ENCODE data around the gene HMHB1.
"Not testable (repeated sequence)": the region's sequence is repeated elsewhere in the genome, so short reads cannot be mapped to it uniquely, and the experiment has no call there.

The HMHB1 gene

GRCh38 chr5:143805861-143806260, 6.1 kb upstream of the HMHB1 start:
- DNase-seq = no peak

- DNase-seq = no peak
These were observed 5.4 kb upstream of the HMHB1 start for GRCh38 chr5:143806579-143806978.

GRCh38 chr5:143807401-143807800, 4.6 kb upstream of the HMHB1 start:
- DNase-seq = no peak

GRCh38 chr5:143816370-143816769, 4.4 kb downstream of the HMHB1 start:
- not testable (repeated sequence) for DNase-seq

- no peak for DNase-seq
These were observed 7.8 kb downstream of the HMHB1 start for GRCh38 chr5:143819716-143820115.

GRCh38 chr5:143820451-143820850, 8.5 kb downstream of the HMHB1 start:
- no peak for DNase-seq

- DNase-seq = peak; percentile 84
These were observed 13.1 kb downstream of the HMHB1 start for GRCh38 chr5:143824851-143825720.

GRCh38 chr5:143826951-143827444, 15.0 kb downstream of the HMHB1 start:
- no peak for DNase-seq

- DNase-seq = no peak
These were observed 16.7 kb downstream of the HMHB1 start for GRCh38 chr5:143828710-143829109.

- DNase-seq = no peak
These were observed 21.2 kb downstream of the HMHB1 start for GRCh38 chr5:143833177-143833576.

- no peak for DNase-seq
These were observed 23.3 kb downstream of the HMHB1 start for GRCh38 chr5:143835251-143835650.

GRCh38 chr5:143836161-143836725, 24.3 kb downstream of the HMHB1 start:
- DNase-seq = no peak

GRCh38 chr5:143837306-143837848, 25.4 kb downstream of the HMHB1 start:
- no peak for DNase-seq

- DNase-seq = no peak
These were observed 29.5 kb downstream of the HMHB1 start for GRCh38 chr5:143841446-143841845.

GRCh38 chr5:143842920-143843319, 31.0 kb downstream of the HMHB1 start:
- DNase-seq = no peak

- no peak for DNase-seq
These were observed 31.5 kb downstream of the HMHB1 start for GRCh38 chr5:143843461-143843860.

- DNase-seq = no peak
These were observed 38.2 kb downstream of the HMHB1 start for GRCh38 chr5:143850050-143850683.

- no peak for DNase-seq
These were observed 39.4 kb downstream of the HMHB1 start for GRCh38 chr5:143851383-143851782.

- DNase-seq = no peak
These were observed 48.2 kb downstream of the HMHB1 start for GRCh38 chr5:143860211-143860610.

GRCh38 chr5:143862271-143862670, 50.3 kb downstream of the HMHB1 start:
- DNase-seq = no peak

- no peak for DNase-seq
These were observed 53.6 kb downstream of the HMHB1 start for GRCh38 chr5:143865426-143866025.
